ENCODE data around the gene DAP3.
A peak's percentile ranks its signal among the peaks of the same experiment; 100 is the strongest.
"Not testable (repeated sequence)": the region's sequence is repeated elsewhere in the genome, so short reads cannot be mapped to it uniquely, and the experiment has no call there.

Gene DAP3

DNA sequence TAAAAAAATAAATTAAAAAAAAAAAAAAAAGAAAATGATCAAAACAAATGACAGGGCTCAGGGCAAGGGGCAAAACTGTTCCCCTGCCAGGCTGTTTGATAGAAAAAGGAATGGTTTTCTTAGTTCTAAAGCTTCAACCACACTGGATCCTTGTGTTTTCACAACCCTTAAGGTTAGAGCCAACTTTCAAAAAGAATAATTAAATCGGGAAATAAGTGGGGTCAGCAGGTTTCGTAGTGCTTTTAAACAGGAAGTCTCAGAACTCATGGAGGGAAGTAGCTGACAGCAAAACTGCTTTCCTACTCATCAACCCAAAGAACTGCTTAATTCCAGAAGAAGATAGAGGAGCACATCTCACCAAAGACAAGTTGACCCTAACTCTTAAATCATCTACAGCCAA is 12.8 kb downstream of the DAP3 start:
- no CpG with 5 or more reads among the region's 2 CpGs for WGBS (ENCODE audit: insufficient coverage)
- POLR2A ChIA-PET; H3K27ac ChIP-seq (ENCODE audit: insufficient read depth in 1 of 2, low read depth in 1 of 2, low read length in 2 of 2, poor library complexity in 1 of 2, severe bottlenecking in 2 of 2); H3K9me3 ChIP-seq (ENCODE audit: control extremely low read depth in 1 of 5, control insufficient read depth in 4 of 5, insufficient read depth in 2 of 5, low read depth in 1 of 5, low read length in 4 of 5); H3K4me3 ChIP-seq (ENCODE audit: control insufficient read depth in 1 of 7, extremely low read depth in 1 of 7, insufficient read depth in 4 of 7, low read depth in 2 of 7, low read length in 6 of 7); H3K4me1 ChIP-seq (ENCODE audit: control extremely low read depth in 1 of 4, control insufficient read depth in 4 of 4, insufficient read depth in 4 of 4, low read length in 3 of 4); H3K27me3 ChIP-seq (replicated peaks in 2 of 5; ENCODE audit: control insufficient read depth in 4 of 5, insufficient read depth in 5 of 5, low read length in 4 of 5); CTCF ChIA-PET; H3K36me3 ChIP-seq (ENCODE audit: control insufficient read depth in 4 of 4, insufficient read depth in 4 of 4, low read length in 3 of 4): not testable (repeated sequence)
- peak in 1 of 3 donors; percentile 17 for DNase-seq

DNA sequence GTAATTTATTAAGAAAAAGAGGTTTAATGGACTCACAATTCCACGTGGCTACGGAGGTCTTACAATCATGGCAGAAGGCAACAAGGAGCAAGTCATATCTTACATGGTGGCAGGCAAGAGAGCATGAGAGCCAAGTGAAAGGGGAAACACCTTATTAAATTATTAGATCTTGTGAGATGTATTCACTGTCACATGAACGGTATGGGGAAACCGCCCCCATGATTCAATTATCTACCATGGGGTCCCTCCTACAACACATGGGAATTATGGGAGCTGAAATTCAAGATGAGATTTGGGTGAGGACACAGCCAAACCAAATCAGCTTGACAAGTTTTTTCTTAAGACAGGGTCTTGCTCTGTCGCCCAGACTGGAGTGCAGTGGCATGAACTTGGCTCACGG is 14.3 kb downstream of the DAP3 start:
- no peak overlapping the region for H3K4me3 ChIP-seq (ENCODE audit: control insufficient read depth in 1 of 7, extremely low read depth in 1 of 7, insufficient read depth in 4 of 7, low read depth in 2 of 7, low read length in 6 of 7)
- H3K36me3 ChIP-seq (ENCODE audit: control insufficient read depth in 4 of 4, insufficient read depth in 4 of 4, low read length in 3 of 4) = peaks cover 0 to 2% (median 0%) of the 10 kb centered on the region in 4 experiments
- H3K27ac ChIP-seq (ENCODE audit: insufficient read depth in 1 of 2, low read depth in 1 of 2, low read length in 2 of 2, poor library complexity in 1 of 2, severe bottlenecking in 2 of 2) = no peak overlapping the region
- ChIA-PET CTCF (interaction anchor here (1.2 kb wide), 1 partner anchor 10 kb away, joined by 3 read pairs; no protein-coding TSS in a partner anchor), POLR2A (no interaction called here)
- no peaks in the 10 kb centered on the region for H3K9me3 ChIP-seq (ENCODE audit: control extremely low read depth in 1 of 5, control insufficient read depth in 4 of 5, insufficient read depth in 2 of 5, low read depth in 1 of 5, low read length in 4 of 5)
- H3K4me1 ChIP-seq (ENCODE audit: control extremely low read depth in 1 of 4, control insufficient read depth in 4 of 4, insufficient read depth in 4 of 4, low read length in 3 of 4) = no peaks in the 10 kb centered on the region
- H3K27me3 ChIP-seq (replicated peaks in 2 of 5; ENCODE audit: control insufficient read depth in 4 of 5, insufficient read depth in 5 of 5, low read length in 4 of 5) = no peaks in the 10 kb centered on the region
- DNase-seq = no peak
- WGBS (ENCODE audit: insufficient coverage) = 100% methylated on average over 5 of the region's 6 CpGs

DNA sequence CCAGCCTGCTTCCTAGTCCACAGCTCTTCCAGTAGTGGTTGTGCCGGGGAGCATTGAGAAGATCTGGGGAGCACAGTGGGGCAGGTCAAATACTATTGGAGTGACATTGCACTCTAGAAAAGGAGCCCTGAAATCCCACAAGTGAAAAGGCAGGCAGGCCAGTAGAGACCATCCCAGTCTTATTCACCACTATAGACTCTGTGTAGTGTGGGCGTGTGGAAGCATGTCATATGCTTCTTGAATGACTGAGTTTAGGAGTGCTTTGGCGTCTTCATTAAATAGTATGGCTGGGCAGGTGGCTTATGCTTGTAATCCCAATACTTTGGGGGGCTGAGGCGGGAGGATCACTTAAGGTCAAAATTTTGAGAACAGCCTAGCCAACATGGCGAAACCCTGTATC is 15.5 kb downstream of the DAP3 start:
- H3K4me3 ChIP-seq (ENCODE audit: control insufficient read depth in 1 of 7, extremely low read depth in 1 of 7, insufficient read depth in 4 of 7, low read depth in 2 of 7, low read length in 6 of 7); H3K4me1 ChIP-seq (ENCODE audit: control extremely low read depth in 1 of 4, control insufficient read depth in 4 of 4, insufficient read depth in 4 of 4, low read length in 3 of 4); H3K27ac ChIP-seq (ENCODE audit: insufficient read depth in 1 of 2, low read depth in 1 of 2, low read length in 2 of 2, poor library complexity in 1 of 2, severe bottlenecking in 2 of 2); DNase-seq; H3K36me3 ChIP-seq (ENCODE audit: control insufficient read depth in 4 of 4, insufficient read depth in 4 of 4, low read length in 3 of 4); H3K27me3 ChIP-seq (replicated peaks in 2 of 5; ENCODE audit: control insufficient read depth in 4 of 5, insufficient read depth in 5 of 5, low read length in 4 of 5); POLR2A ChIA-PET; H3K9me3 ChIP-seq (ENCODE audit: control extremely low read depth in 1 of 5, control insufficient read depth in 4 of 5, insufficient read depth in 2 of 5, low read depth in 1 of 5, low read length in 4 of 5): not testable (repeated sequence)
- CTCF ChIA-PET = interaction anchor here (2.0 kb wide), 1 partner anchor 10 kb away, joined by 6 read pairs; no protein-coding TSS in a partner anchor
- WGBS (ENCODE audit: insufficient coverage) = 100% methylated on average over 3 of the region's 5 CpGs

DNA sequence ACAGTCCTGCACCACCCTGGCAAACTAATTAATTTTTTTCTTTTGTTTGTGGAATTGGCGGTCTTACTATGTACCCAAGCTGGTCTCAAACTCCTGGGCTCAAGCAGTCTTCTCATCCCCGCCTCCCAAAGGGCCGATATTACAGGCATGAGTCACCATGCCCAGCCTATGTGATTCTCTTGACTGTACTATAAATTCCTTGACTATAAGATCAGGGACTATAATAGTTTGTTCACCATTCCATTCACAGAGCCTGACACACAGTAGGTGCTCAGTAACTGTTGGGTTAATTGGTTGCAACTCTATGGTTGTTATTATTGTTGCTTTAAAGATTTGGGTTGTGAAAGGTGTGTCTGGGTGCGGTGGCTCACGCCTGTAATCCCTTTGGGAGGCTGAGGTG is 17.2 kb downstream of the DAP3 start:
- CTCF ChIA-PET = interaction anchor here (0.7 to 2.0 kb wide), 2 partner anchors 9 to 70 kb away, joined by 3 to 6 read pairs; no protein-coding TSS in a partner anchor
- H3K27ac ChIP-seq (ENCODE audit: insufficient read depth in 1 of 2, low read depth in 1 of 2, low read length in 2 of 2, poor library complexity in 1 of 2, severe bottlenecking in 2 of 2) = no peak overlapping the region
- no peak overlapping the region for H3K4me3 ChIP-seq (ENCODE audit: control insufficient read depth in 1 of 7, extremely low read depth in 1 of 7, insufficient read depth in 4 of 7, low read depth in 2 of 7, low read length in 6 of 7)
- 95% methylated on average over 4 of the region's 5 CpGs for WGBS (ENCODE audit: insufficient coverage)
- H3K4me1 ChIP-seq (ENCODE audit: control extremely low read depth in 1 of 4, control insufficient read depth in 4 of 4, insufficient read depth in 4 of 4, low read length in 3 of 4) = no peaks in the 10 kb centered on the region
- no peaks in the 10 kb centered on the region for H3K27me3 ChIP-seq (replicated peaks in 2 of 5; ENCODE audit: control insufficient read depth in 4 of 5, insufficient read depth in 5 of 5, low read length in 4 of 5)
- POLR2A ChIA-PET = no interaction called here
- DNase-seq = no peak
- peaks cover 0 to 9% (median 6%) of the 10 kb centered on the region in 4 experiments for H3K36me3 ChIP-seq (ENCODE audit: control insufficient read depth in 4 of 4, insufficient read depth in 4 of 4, low read length in 3 of 4)
- peaks cover 0 to 4% (median 4%) of the 10 kb centered on the region in 5 experiments for H3K9me3 ChIP-seq (ENCODE audit: control extremely low read depth in 1 of 5, control insufficient read depth in 4 of 5, insufficient read depth in 2 of 5, low read depth in 1 of 5, low read length in 4 of 5)

DNA sequence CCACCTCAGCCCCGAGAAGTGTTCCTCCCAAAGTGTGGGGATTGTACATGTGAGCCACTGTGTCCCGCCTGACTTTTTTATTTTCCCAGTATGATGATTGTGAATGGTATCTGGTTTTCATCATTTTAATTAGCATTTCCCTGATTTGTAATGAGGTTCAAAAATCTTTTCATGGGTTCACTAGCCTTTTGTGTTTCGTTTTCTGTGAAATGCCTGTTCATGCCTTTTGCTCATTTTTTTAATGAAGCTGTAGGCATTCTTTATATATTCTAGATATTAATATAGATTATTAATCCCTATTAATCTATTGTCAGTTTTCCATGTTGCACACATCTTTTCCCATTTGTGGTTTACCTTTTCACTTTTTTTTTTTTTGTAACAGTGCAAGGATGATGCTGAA is 20.5 kb downstream of the DAP3 start:
- no peak overlapping the region for H3K27ac ChIP-seq (ENCODE audit: insufficient read depth in 1 of 2, low read depth in 1 of 2, low read length in 2 of 2, poor library complexity in 1 of 2, severe bottlenecking in 2 of 2)
- CTCF ChIA-PET = interaction anchor here (1.1 to 1.2 kb wide), 2 partner anchors 14 to 19 kb away, joined by 3 to 4 read pairs; no protein-coding TSS in a partner anchor
- WGBS (ENCODE audit: insufficient coverage) = no CpG with 5 or more reads among the region's 3 CpGs

DNA sequence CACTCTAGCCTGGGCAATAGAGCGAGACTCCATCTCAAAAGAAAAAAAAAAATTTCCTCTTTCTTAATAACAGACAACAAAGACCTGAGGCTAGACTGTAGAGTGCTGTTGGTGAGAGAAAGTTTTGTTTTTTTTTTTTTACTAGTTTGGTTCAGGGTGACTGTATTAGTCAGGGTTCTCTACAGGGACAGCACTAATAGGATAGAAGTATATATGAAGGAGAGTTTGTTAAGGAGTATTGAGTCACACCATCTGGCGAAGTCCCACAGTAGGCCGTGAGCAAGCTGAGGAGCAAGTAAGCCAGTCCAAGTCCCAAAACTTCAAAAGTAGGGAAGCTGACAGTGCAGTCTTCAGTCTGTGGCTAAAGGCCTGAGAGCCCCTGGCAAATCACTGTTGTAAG is 22.6 kb downstream of the DAP3 start:
- H3K27ac ChIP-seq (ENCODE audit: insufficient read depth in 1 of 2, low read depth in 1 of 2, low read length in 2 of 2, poor library complexity in 1 of 2, severe bottlenecking in 2 of 2); H3K4me3 ChIP-seq (ENCODE audit: control insufficient read depth in 1 of 7, extremely low read depth in 1 of 7, insufficient read depth in 4 of 7, low read depth in 2 of 7, low read length in 6 of 7); H3K4me1 ChIP-seq (ENCODE audit: control extremely low read depth in 1 of 4, control insufficient read depth in 4 of 4, insufficient read depth in 4 of 4, low read length in 3 of 4); H3K9me3 ChIP-seq (ENCODE audit: control extremely low read depth in 1 of 5, control insufficient read depth in 4 of 5, insufficient read depth in 2 of 5, low read depth in 1 of 5, low read length in 4 of 5); DNase-seq; CTCF ChIA-PET; H3K27me3 ChIP-seq (replicated peaks in 2 of 5; ENCODE audit: control insufficient read depth in 4 of 5, insufficient read depth in 5 of 5, low read length in 4 of 5); POLR2A ChIA-PET: not testable (repeated sequence)
- no CpG with 5 or more reads among the region's 3 CpGs for WGBS (ENCODE audit: insufficient coverage)
- H3K36me3 ChIP-seq (ENCODE audit: control insufficient read depth in 4 of 4, insufficient read depth in 4 of 4, low read length in 3 of 4) = peaks cover 5 to 26% (median 9%) of the 10 kb centered on the region in 4 experiments

More for the DNA sequence above, 20.5 kb downstream of the DAP3 start:
- Histone ChIP-seq H3K4me3 (ENCODE audit: control insufficient read depth in 1 of 7, extremely low read depth in 1 of 7, insufficient read depth in 4 of 7, low read depth in 2 of 7, low read length in 6 of 7) (no peak overlapping the region), H3K9me3 (ENCODE audit: control extremely low read depth in 1 of 5, control insufficient read depth in 4 of 5, insufficient read depth in 2 of 5, low read depth in 1 of 5, low read length in 4 of 5) (peaks cover 0 to 4% (median 4%) of the 10 kb centered on the region in 5 experiments), H3K4me1 (ENCODE audit: control extremely low read depth in 1 of 4, control insufficient read depth in 4 of 4, insufficient read depth in 4 of 4, low read length in 3 of 4) (no peaks in the 10 kb centered on the region), H3K27me3 (replicated peaks in 2 of 5; ENCODE audit: control insufficient read depth in 4 of 5, insufficient read depth in 5 of 5, low read length in 4 of 5) (no peaks in the 10 kb centered on the region), H3K36me3 (ENCODE audit: control insufficient read depth in 4 of 4, insufficient read depth in 4 of 4, low read length in 3 of 4) (peaks cover 3 to 19% (median 7%) of the 10 kb centered on the region in 4 experiments)
- DNase-seq = no peak
- POLR2A ChIA-PET = interaction anchor here (0.6 to 0.7 kb wide), 3 partner anchors 39 to 52 kb away, joined by 3 read pairs; no protein-coding TSS in a partner anchor

DNA sequence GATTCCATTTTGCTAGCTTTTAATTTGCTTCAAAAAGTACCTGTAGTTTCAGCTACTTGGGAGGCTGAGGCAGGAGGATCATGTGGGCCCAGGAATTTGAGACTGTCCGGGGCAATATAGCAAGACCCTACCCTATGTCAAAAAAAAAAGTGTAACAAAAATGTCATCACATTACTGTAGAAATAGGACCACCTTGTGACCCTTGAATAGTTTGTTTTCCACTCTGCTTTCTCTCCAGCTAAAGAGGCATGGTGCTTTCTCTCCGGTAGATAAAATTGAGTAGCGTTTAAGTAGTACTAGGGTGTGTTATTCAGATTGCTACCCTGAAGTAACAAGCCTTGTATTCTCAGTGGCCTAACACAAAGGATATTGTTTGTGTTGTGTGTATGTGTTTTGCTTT is 23.7 kb downstream of the DAP3 start:
- peak in 2 of 3 donors; percentile 28 to 37 for DNase-seq
- H3K27ac ChIP-seq (ENCODE audit: insufficient read depth in 1 of 2, low read depth in 1 of 2, low read length in 2 of 2, poor library complexity in 1 of 2, severe bottlenecking in 2 of 2); H3K4me1 ChIP-seq (ENCODE audit: control extremely low read depth in 1 of 4, control insufficient read depth in 4 of 4, insufficient read depth in 4 of 4, low read length in 3 of 4); H3K4me3 ChIP-seq (ENCODE audit: control insufficient read depth in 1 of 7, extremely low read depth in 1 of 7, insufficient read depth in 4 of 7, low read depth in 2 of 7, low read length in 6 of 7); H3K9me3 ChIP-seq (ENCODE audit: control extremely low read depth in 1 of 5, control insufficient read depth in 4 of 5, insufficient read depth in 2 of 5, low read depth in 1 of 5, low read length in 4 of 5); H3K27me3 ChIP-seq (replicated peaks in 2 of 5; ENCODE audit: control insufficient read depth in 4 of 5, insufficient read depth in 5 of 5, low read length in 4 of 5): not testable (repeated sequence)
- CTCF ChIA-PET = interaction anchor here (0.6 to 1.3 kb wide), 4 partner anchors 9 to 71 kb away, joined by 3 read pairs; no protein-coding TSS in a partner anchor
- 100% methylated on average over 2 of the region's 3 CpGs for WGBS (ENCODE audit: insufficient coverage)
- peaks cover 5 to 34% (median 11%) of the 10 kb centered on the region in 4 experiments for H3K36me3 ChIP-seq (ENCODE audit: control insufficient read depth in 4 of 4, insufficient read depth in 4 of 4, low read length in 3 of 4)
- POLR2A ChIA-PET = interaction anchor here (0.6 kb wide), 1 partner anchor 105 kb away, joined by 4 read pairs; no protein-coding TSS in a partner anchor

Data from common myeloid progenitor, CD34-positive (primary cell).